Stimulated activated CD8-positive, alpha-beta memory T cell treated with anti-CD3 and anti-CD28 coated beads, Interleukin-7, amount 100 ng/mL, for 4 hours (primary cell): ENCODE measurements around the gene HINT3.
"Not testable (repeated sequence)": the region's sequence is repeated elsewhere in the genome, so short reads cannot be mapped to it uniquely, and the experiment has no call there.

ENCODE experiments used
- DNase-seq, 2 donors: peaks; one replicate each; pipeline ENCODE4 v3.0.0-alpha.2; 2020; ENCODE audit warnings: low read depth in 2 of 2

HINT3 gene

GRCh38 chr6:126002755-126003679 lies 46.4 kb downstream of the HINT3 start:
- DNase-seq = no peak

GRCh38 chr6:126007800-126008199 lies 51.2 kb downstream of the HINT3 start:
- no peak for DNase-seq

DNA sequence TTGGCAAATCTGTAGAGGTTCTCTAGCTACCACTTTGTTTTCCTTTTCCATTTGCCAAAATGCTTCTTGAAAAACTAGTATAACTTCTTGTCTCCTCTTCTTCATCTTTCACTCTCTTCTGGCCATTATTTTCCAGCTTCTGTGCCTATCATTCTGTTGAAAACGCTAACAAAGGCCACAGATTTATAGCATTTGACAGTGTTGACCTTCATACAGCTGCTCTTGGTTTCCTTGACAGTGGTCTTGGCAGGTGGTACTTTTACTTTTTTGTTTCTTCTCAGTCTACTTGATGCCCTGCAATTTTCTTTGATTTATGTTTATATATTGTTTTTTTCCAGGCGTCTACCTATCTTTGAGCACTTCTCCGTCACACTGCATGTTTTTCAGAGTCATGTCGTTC lies 53.5 kb downstream of the HINT3 start:
- no peak for DNase-seq

DNA sequence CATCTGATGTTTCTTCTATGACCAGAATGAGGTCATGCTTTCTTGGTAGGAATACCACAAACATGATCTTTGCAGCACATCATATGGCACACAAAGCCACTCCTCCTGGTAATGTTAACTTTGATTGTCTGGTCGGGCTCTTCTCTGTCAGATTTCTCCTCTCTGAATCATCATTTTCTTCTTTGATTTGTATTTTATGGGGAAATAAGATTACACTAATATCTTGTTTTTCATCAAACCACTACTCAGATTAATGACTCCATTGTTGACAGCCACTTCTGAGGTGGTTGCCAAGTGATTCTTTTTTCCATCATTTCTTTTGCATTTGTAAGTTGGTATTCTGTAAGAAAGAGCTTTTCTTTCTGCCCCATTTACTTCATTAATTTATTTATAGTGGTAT lies 59.3 kb downstream of the HINT3 start:
- DNase-seq = no peak

DNA sequence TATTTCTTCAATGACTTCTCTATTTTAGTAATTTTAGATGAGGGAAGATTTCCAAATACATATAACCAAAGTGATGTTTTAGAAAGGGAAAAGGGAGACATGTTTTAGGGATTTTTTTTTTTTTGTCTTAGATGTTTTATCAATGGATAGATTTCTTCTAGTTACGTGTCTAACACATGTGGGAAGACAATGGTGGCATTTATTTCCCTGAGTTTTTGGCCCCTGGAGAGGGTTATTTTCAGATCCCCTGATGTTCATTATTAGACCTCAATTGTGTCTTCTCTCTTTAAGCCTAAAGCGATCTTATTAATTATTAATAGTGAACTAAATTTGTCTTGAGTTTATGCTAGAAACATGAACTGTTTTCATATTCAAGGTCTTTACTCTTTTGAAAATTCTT lies 60.0 kb downstream of the HINT3 start:
- no peak for DNase-seq

- DNase-seq = no peak
Measured at GRCh38 chr6:126017668-126018067, 61.1 kb downstream of the HINT3 start.

- DNase-seq = no peak
Measured at GRCh38 chr6:126020305-126021050, 63.9 kb downstream of the HINT3 start.

DNA sequence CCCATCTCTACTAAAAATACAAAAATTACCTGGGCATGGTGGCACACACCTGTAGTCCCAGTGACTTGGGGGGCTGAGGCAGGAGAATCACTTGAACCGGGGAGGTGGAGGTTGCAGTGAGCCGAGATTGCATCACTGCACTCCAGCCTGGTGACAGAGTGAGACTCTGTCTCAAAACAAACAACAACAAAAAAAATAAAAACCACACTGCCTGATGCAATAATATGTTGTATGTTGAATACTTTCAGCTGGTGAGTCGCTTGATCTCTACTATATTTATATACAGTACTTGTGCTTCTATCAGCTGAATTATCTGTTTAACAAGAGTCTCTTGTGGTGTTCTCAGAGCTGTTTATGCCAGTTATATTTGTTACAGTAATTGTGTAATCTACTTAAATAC lies 66.9 kb downstream of the HINT3 start:
- DNase-seq = not testable (repeated sequence)

DNA sequence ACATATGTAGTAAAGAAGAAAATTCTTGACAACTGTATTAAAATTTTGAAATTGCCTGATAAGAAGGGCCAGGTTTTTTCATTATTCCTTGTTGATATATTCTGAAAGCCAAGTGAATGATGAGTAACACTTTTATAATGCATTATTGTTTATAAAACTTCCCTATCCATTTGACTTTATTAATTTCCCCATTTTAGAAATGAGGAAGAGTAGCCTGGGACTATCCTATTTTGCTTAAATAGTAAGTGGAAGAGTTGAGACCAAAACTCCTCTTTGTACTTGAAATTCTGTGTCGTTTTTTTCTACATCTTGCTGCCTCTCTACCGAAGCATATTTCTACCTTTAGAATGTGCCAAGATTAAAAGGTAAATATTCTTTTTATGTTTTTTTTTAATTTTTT lies 69.4 kb downstream of the HINT3 start:
- DNase-seq = no peak

GRCh38 chr6:126027601-126028000 lies 71.0 kb downstream of the HINT3 start:
- no peak for DNase-seq
